ENCODE measurements around the gene ATXN10. TPM values are rescaled to one million over a fixed set of nuclear protein-coding genes. Genes with fewer than 3 reads are reported as not detected.

ATXN10 gene
- total RNA-seq, 2 experiments from 2014 or later = 79.8 to 83.7 TPM

DNA sequence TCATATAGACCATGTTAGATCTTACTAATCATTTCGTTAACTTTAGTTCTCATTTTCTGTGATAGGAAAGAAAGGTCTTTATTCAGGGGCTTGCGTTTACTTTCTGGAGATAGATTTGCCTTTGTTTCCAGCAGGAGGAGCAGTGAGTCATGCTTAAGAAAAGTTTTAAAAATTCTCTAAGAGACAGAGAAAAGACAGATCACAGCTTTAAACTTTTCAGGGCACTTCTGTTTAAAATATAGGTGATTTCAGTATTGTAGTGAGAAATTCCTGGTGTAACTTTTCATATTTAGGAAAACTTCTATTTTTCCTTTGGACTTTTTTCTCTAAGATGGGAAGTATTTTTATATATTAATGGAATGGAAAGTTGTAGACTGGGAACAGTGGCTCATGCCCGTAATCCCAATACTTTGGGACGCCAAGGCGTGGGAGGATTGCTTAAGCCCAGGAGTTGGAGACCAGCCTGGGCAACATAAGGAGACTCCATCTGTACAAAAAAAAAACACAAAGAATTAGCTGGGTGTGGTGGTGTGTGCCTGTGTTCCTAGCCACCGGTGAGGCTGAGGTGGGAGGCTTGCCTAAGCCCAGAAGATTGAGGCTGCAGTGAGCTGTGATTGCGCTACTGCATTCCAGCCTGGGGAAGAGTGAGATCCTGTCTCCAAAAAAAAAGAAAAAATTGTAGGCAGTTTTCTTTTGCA, 60.3 kb downstream of the ATXN10 start:
- H3K4me3 Mint-ChIP-seq = no peak overlapping the region
- H3K27me3 Mint-ChIP-seq (ENCODE audit: low read depth) = no peaks in the 10 kb centered on the region
- no peak overlapping the region for H3K27ac Mint-ChIP-seq
- peaks cover 7% of the 10 kb centered on the region for H3K4me1 Mint-ChIP-seq (ENCODE audit: low read depth)
- intact Hi-C loops (cut with micrococcal nuclease) = no loop called here
- no peaks in the 10 kb centered on the region for H3K9me3 Mint-ChIP-seq
- peaks cover 21% of the 10 kb centered on the region for H3K36me3 Mint-ChIP-seq (ENCODE audit: low read depth)
- CTCF ChIA-PET = interaction anchor here (0.6 to 0.7 kb wide), 2 partner anchors 11 to 170 kb away, joined by 4 read pairs; no protein-coding TSS in a partner anchor
- no peak for DNase-seq

DNA sequence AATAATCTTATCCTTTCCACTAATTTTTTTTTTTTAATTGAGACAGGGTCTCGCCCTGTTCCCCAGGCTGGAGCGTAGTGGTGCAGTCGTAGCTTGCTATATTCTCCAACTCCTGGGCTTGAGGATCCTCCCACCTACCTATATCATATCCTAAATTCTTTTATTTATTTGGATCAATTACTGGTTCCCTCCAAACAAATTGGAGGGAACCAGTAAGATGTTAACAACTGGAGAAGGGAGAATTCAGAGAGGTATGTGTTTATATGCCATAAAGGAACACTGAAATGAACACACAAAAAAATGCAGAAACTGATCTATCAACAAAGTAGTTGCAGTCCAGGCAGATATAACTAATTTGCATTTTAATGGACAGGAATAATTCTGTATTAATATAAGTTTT, 63.6 kb downstream of the ATXN10 start:
- CTCF ChIA-PET = no interaction called here
- peaks cover 4% of the 10 kb centered on the region for H3K4me1 Mint-ChIP-seq (ENCODE audit: low read depth)
- no peaks in the 10 kb centered on the region for H3K9me3 Mint-ChIP-seq
- intact Hi-C loops (cut with micrococcal nuclease) = no loop called here
- peaks cover 32% of the 10 kb centered on the region for H3K36me3 Mint-ChIP-seq (ENCODE audit: low read depth)
- H3K27me3 Mint-ChIP-seq (ENCODE audit: low read depth) = no peaks in the 10 kb centered on the region
- DNase-seq = no peak
- no peak overlapping the region for H3K27ac Mint-ChIP-seq
- H3K4me3 Mint-ChIP-seq = no peak overlapping the region

DNA sequence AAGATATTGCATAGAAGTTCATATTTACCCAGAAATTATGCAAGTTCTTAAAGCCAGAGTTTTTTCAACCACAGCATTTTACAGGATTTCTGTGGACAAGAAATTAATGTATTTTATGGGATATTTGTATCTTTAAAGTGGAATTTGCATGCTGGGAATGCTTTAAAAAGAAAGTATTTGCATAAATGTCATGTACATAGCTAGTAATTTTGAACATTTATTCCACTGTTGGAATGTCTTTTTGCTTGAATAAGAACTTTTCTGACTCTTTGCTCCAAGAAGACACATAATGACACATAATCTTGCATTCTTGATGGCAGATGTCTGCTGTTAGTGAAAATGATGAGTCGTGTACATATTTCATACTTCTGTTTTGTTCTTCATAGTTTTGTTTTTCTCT, 66.6 kb downstream of the ATXN10 start:
- DNase-seq = no peak
- CTCF ChIA-PET = no interaction called here
- no peaks in the 10 kb centered on the region for H3K27me3 Mint-ChIP-seq (ENCODE audit: low read depth)
- no peaks in the 10 kb centered on the region for H3K9me3 Mint-ChIP-seq
- H3K4me1 Mint-ChIP-seq (ENCODE audit: low read depth) = peaks cover 4% of the 10 kb centered on the region
- peaks cover 41% of the 10 kb centered on the region for H3K36me3 Mint-ChIP-seq (ENCODE audit: low read depth)
- no peak overlapping the region for H3K4me3 Mint-ChIP-seq
- intact Hi-C loops (cut with micrococcal nuclease) = no loop called here
- no peak overlapping the region for H3K27ac Mint-ChIP-seq

DNA sequence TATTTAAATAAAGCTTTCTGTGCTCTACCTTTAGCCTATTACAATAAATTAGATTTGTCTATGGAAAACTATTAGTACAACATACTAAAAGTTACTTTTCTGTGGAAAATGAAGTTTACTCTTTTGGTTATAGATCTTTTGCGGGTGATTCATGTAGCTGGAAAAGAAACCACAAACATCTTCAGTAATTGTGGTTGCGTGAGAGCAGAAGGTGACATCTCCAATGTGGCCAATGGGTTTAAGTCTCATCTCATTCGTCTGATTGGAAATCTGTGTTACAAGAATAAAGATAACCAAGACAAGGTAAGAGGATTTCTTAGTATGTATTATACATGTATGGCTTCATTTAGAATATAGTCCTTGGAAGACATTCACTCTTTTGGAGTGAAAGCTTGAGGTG, 68.6 kb downstream of the ATXN10 start:
- Mint-ChIP-seq H3K27me3 (ENCODE audit: low read depth) (no peaks in the 10 kb centered on the region), H3K4me1 (ENCODE audit: low read depth) (peaks cover 4% of the 10 kb centered on the region), H3K27ac (no peak overlapping the region), H3K9me3 (no peaks in the 10 kb centered on the region), H3K4me3 (no peak overlapping the region), H3K36me3 (ENCODE audit: low read depth) (peaks cover 36% of the 10 kb centered on the region)
- intact Hi-C loops (cut with micrococcal nuclease) = no loop called here
- CTCF ChIA-PET = interaction anchor here (0.6 to 0.9 kb wide), 2 partner anchors 37 to 95 kb away, joined by 3 to 4 read pairs; no protein-coding TSS in a partner anchor
- no peak for DNase-seq

DNA sequence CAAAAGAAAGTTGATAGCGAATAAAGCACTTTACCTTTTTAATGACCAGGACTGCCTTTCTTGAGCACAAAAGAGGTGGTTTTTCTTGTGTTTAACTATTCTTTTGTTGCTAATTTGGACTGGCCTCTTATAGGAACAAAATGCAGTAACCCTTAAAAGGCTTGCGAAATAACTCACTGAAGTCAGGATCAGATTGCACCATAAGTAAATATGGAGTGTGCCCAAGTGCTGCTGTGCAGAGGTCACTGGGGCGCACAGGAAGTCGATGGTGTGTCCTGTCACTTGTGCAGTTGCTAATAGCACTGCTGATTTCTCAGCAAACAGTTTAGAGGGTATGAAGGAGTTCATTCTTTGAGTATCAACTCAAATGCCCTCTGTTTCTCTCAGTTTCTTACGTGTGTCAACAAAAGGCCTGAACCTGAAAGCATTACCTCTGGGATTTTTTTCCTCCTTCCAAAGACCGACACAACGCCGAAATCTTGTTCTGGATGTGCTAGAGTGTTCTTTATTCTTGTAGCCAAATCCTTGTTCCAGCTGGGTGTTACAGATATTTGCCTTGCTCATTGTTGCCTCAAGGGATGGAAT, 71.3 kb downstream of the ATXN10 start:
- H3K4me1 Mint-ChIP-seq (ENCODE audit: low read depth) = peaks cover 4% of the 10 kb centered on the region
- H3K4me3 Mint-ChIP-seq = no peak overlapping the region
- H3K9me3 Mint-ChIP-seq = no peaks in the 10 kb centered on the region
- intact Hi-C loops (cut with micrococcal nuclease) = no loop called here
- no peak for DNase-seq
- H3K36me3 Mint-ChIP-seq (ENCODE audit: low read depth) = peaks cover 30% of the 10 kb centered on the region
- H3K27me3 Mint-ChIP-seq (ENCODE audit: low read depth) = no peaks in the 10 kb centered on the region
- CTCF ChIA-PET = interaction anchor here (0.6 kb wide), 1 partner anchor 10 kb away, joined by 4 read pairs; no protein-coding TSS in a partner anchor
- H3K27ac Mint-ChIP-seq = no peak overlapping the region

DNA sequence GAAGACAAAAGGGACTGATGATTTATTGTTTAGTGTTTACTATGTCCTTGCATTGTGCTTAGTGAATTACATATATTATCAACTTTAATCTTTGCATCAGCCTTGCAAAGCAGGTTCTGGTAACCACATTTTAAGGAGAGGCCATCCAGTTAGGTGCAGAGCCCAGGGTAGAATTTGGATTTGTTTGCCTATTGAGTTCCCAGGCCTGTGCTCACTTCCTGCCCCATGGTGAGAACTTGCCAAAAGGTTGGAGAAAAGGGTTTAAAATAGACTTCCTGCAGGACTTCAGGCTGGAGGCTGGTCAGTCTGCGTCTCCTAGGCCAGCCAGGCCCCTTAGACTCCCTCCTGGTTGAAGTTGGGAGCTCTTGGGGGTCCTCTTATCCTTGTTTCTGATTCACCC, 72.1 kb downstream of the ATXN10 start:
- peaks cover 29% of the 10 kb centered on the region for H3K36me3 Mint-ChIP-seq (ENCODE audit: low read depth)
- peaks cover 3% of the 10 kb centered on the region for H3K4me1 Mint-ChIP-seq (ENCODE audit: low read depth)
- no peak for DNase-seq
- CTCF ChIA-PET = no interaction called here
- H3K27ac Mint-ChIP-seq = no peak overlapping the region
- no peaks in the 10 kb centered on the region for H3K27me3 Mint-ChIP-seq (ENCODE audit: low read depth)
- H3K4me3 Mint-ChIP-seq = no peak overlapping the region
- H3K9me3 Mint-ChIP-seq = no peaks in the 10 kb centered on the region
- intact Hi-C loops (cut with micrococcal nuclease) = no loop called here

DNA sequence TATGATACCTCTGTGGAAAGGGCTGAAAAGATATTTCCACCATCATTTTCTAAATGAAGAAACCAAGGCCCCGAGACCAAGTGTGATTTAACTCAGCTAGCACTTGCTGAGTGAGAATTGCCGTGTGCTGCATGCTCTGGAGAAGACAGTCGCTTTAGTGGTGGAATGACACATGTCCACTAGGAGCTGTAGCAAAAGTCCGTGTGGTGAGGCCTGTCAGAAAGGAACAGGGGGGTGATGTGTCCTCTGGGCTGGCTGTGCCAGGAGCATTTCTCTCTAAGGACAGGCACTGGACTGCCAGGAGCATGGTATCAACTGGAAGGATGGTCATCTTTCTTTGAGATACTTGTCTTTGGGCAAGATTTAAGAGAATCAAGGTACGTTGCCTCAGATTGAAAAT, 72.8 kb downstream of the ATXN10 start:
- Mint-ChIP-seq H3K27me3 (ENCODE audit: low read depth) (no peaks in the 10 kb centered on the region), H3K4me3 (no peak overlapping the region)
- intact Hi-C loops (cut with micrococcal nuclease) = no loop called here

DNA sequence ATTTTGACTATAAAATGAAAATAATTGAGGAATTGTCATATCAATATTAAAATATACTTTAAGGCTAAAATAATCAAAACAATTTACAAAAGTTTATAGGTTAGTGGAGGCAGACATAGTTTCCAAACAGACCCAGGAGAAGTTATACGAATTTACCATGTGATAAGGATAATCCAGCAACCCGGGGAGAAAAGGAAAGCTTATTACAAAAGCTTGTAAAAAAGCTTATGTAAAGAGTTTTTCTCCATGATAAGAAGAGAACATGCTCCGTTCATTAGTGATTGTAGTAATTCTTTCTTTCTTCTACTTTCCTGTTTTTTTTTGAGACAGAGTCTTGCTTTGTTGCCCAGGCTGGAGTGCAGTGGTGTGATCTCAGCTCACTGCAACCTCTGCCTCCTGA, 79.0 kb downstream of the ATXN10 start:
- H3K4me1 Mint-ChIP-seq (ENCODE audit: low read depth) = peaks cover 2% of the 10 kb centered on the region
- no peak overlapping the region for H3K4me3 Mint-ChIP-seq
- CTCF ChIA-PET = interaction anchor here (0.6 to 0.8 kb wide), 2 partner anchors 8 to 174 kb away, joined by 3 read pairs; no protein-coding TSS in a partner anchor
- DNase-seq = no peak
- H3K27me3 Mint-ChIP-seq (ENCODE audit: low read depth) = no peaks in the 10 kb centered on the region
- peaks cover 12% of the 10 kb centered on the region for H3K36me3 Mint-ChIP-seq (ENCODE audit: low read depth)
- H3K27ac Mint-ChIP-seq = no peak overlapping the region
- intact Hi-C loops (cut with micrococcal nuclease) = no loop called here
- H3K9me3 Mint-ChIP-seq = no peaks in the 10 kb centered on the region

More for the DNA sequence above, 72.8 kb downstream of the ATXN10 start:
- Mint-ChIP-seq H3K36me3 (ENCODE audit: low read depth) (peaks cover 24% of the 10 kb centered on the region), H3K4me1 (ENCODE audit: low read depth) (peaks cover 2% of the 10 kb centered on the region), H3K9me3 (no peaks in the 10 kb centered on the region), H3K27ac (no peak overlapping the region)
- CTCF ChIA-PET = no interaction called here
- DNase-seq = no peak

DNA sequence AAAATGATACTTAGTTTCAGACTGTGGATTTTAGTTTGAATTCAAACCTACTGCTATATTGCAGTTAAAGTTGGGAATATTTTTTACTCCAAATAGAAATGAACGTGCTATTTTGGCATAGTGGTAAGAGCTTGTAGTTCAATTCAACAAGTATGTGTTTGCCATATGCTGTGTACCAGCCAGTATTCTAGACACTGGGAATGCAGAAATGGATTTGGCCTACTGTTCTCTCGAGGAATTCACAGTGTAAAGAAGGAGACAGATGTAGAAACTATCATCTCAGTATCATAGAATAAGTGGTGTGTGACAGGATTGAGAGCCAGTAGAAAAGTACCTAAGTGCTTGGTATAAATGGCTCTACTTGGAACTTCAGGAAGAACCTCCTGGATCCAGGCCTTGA, 80.4 kb downstream of the ATXN10 start:
- no peak for DNase-seq
- H3K36me3 Mint-ChIP-seq (ENCODE audit: low read depth) = peaks cover 13% of the 10 kb centered on the region
- no peak overlapping the region for H3K4me3 Mint-ChIP-seq
- CTCF ChIA-PET = no interaction called here
- H3K9me3 Mint-ChIP-seq = no peaks in the 10 kb centered on the region
- intact Hi-C loops (cut with micrococcal nuclease) = no loop called here
- H3K4me1 Mint-ChIP-seq (ENCODE audit: low read depth) = peaks cover 2% of the 10 kb centered on the region
- no peak overlapping the region for H3K27ac Mint-ChIP-seq
- H3K27me3 Mint-ChIP-seq (ENCODE audit: low read depth) = no peaks in the 10 kb centered on the region

DNA sequence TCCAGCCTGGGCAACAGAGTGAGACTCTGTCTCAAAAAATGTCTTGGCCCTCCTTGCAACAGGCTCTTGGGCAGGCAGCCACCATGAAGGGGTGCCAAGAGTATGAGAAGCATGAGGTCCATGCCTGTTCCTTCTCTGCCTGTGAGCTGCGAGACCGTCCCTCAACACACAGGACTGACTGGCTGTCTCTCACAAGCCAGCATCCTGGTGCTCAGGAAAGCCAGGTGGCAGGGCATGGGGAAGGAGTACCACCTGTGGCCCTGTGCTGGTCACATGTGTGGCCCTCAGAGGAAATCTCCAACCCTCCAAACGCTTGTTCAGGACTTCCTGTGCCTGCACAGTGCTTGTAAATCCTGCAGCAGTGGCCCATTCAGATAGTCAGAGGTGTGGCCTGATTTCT, 83.2 kb downstream of the ATXN10 start:
- H3K27me3 Mint-ChIP-seq (ENCODE audit: low read depth) = no peaks in the 10 kb centered on the region
- no peak overlapping the region for H3K4me3 Mint-ChIP-seq
- H3K4me1 Mint-ChIP-seq (ENCODE audit: low read depth) = peaks cover 2% of the 10 kb centered on the region
- H3K36me3 Mint-ChIP-seq (ENCODE audit: low read depth) = peaks cover 15% of the 10 kb centered on the region
- CTCF ChIA-PET = no interaction called here
- no peak for DNase-seq
- intact Hi-C loops (cut with micrococcal nuclease) = no loop called here
- no peak overlapping the region for H3K27ac Mint-ChIP-seq
- H3K9me3 Mint-ChIP-seq = no peaks in the 10 kb centered on the region

DNA sequence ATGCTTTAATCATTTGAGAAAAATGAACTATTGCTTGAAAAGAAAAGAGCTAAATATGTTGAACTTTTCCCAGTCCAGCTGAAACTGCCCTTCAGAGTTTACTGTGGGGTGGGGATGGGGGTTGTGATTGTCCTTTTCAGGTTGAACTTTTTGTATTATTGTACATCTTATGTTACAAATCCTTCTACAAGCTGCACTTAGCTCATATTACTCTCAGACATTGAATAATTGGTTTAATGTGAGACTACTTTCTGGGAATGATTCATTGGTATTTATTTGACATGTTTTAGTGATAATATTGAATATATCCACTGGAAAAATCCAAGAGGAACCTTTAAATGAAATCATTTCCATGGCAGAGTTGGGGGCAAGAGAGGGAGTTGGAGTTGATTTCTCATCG, 84.9 kb downstream of the ATXN10 start:
- no peak for DNase-seq
- Mint-ChIP-seq H3K4me1 (ENCODE audit: low read depth) (peaks cover 2% of the 10 kb centered on the region), H3K4me3 (no peak overlapping the region), H3K9me3 (no peaks in the 10 kb centered on the region), H3K27ac (no peak overlapping the region), H3K36me3 (ENCODE audit: low read depth) (peaks cover 16% of the 10 kb centered on the region), H3K27me3 (ENCODE audit: low read depth) (no peaks in the 10 kb centered on the region)
- intact Hi-C loops (cut with micrococcal nuclease) = no loop called here
- CTCF ChIA-PET = no interaction called here

DNA sequence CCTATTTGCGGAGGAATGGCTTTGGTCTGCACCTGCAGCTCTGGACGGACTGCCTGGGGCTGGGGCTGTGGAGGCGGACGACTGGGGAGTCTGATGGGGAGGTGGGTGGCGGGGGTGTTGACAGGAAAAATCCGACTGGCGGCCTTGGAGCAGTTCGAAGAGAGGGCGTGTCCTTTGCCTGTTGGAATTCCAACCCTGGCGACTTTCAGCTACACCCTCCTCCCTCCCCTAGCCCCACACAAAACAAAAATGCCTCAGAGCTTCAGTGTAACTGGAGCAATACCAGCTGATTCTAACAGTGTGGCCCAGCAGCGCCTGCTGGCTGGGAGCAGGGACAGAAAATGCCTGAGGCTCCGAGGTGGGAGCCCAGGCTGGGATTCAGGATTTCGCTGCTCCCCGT, 85.4 kb downstream of the ATXN10 start:
- no peak overlapping the region for H3K27ac Mint-ChIP-seq
- no peaks in the 10 kb centered on the region for H3K27me3 Mint-ChIP-seq (ENCODE audit: low read depth)
- H3K36me3 Mint-ChIP-seq (ENCODE audit: low read depth) = peaks cover 16% of the 10 kb centered on the region
- CTCF ChIA-PET = no interaction called here
- H3K9me3 Mint-ChIP-seq = no peaks in the 10 kb centered on the region
- H3K4me3 Mint-ChIP-seq = no peak overlapping the region
- no peak for DNase-seq
- intact Hi-C loops (cut with micrococcal nuclease) = no loop called here
- H3K4me1 Mint-ChIP-seq (ENCODE audit: low read depth) = peaks cover 2% of the 10 kb centered on the region

DNA sequence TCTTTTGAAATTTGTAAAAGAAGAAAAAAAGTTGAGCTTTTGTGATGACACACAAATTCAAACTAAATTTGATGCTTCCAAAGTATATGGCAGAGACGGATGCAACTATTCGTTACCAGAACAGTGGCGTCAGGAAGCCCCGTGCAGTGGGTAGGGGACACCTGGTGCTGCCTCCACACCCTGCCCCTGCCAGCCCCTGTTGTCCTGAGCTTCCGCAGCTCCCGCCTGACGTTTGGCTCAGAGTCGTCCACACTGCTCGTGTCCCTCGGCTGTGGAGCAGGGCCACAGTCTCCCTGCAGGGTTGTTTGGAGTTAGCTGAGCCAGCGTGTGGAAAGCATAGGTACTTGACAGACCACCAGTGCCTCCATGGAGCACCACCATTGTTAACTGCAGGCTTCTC, 86.3 kb downstream of the ATXN10 start:
- DNase-seq = no peak
- Mint-ChIP-seq H3K36me3 (ENCODE audit: low read depth) (peaks cover 14% of the 10 kb centered on the region), H3K4me3 (no peak overlapping the region), H3K9me3 (no peaks in the 10 kb centered on the region), H3K4me1 (ENCODE audit: low read depth) (no peaks in the 10 kb centered on the region), H3K27ac (no peak overlapping the region), H3K27me3 (ENCODE audit: low read depth) (no peaks in the 10 kb centered on the region)
- CTCF ChIA-PET = no interaction called here
- intact Hi-C loops (cut with micrococcal nuclease) = no loop called here

Data from activated naive CD4-positive, alpha-beta T cell treated with anti-CD3 and anti-CD28 coated beads for 36 hours (primary cell).